GM13976 (cell line): Measurements from ENCODE around the gene SPEF2.

Source experiments
- DNase-seq: peaks from one replicate; pipeline ENCODE4 v3.0.0; 2012; ENCODE audit warnings: low spot score
- in situ Hi-C: fragments of 300-500 bp; cut with MboI; formaldehyde crosslinking; loops from one replicate; pipeline ENCODE4 v1.12.0; 2022; ENCODE audit warnings: low sequenced_read_pairs, mixed read lengths, inconsistent platforms; ENCODE audit not compliant: unreplicated experiment
- TF ChIP-seq, protein P1 (sequence below): IDR thresholded peaks from 2 replicates; pipeline ENCODE4 v1.5.1; 2012; ENCODE audit warnings: borderline replicate concordance, mild to moderate bottlenecking; ENCODE audit not compliant: insufficient read depth; ENCODE audit errors: extremely low read depth, missing control alignments, control extremely low read depth

The SPEF2 gene

DNA sequence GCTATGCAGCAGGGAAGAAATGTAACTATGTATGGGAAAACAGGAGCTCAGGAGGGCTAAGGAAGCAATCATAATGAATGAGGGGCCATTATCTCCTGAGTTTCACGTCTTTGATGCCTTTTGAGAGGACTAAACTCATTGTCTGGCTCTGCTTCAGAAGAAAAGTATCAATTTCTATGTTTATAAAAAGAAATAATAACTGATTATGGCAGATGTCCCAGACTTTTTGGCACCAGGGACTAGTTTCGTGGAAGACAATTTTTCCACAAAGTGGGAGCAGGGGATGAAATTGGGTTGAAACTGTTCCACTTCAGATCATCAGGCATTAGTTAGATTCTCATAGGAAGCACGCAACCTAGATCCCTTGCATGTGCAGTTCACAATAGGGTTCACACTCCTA lies 230.3 kb downstream of the SPEF2 start:
- no peak for DNase-seq
- in situ Hi-C loops = no loop called here
- TF ChIP-seq, protein P1, sequence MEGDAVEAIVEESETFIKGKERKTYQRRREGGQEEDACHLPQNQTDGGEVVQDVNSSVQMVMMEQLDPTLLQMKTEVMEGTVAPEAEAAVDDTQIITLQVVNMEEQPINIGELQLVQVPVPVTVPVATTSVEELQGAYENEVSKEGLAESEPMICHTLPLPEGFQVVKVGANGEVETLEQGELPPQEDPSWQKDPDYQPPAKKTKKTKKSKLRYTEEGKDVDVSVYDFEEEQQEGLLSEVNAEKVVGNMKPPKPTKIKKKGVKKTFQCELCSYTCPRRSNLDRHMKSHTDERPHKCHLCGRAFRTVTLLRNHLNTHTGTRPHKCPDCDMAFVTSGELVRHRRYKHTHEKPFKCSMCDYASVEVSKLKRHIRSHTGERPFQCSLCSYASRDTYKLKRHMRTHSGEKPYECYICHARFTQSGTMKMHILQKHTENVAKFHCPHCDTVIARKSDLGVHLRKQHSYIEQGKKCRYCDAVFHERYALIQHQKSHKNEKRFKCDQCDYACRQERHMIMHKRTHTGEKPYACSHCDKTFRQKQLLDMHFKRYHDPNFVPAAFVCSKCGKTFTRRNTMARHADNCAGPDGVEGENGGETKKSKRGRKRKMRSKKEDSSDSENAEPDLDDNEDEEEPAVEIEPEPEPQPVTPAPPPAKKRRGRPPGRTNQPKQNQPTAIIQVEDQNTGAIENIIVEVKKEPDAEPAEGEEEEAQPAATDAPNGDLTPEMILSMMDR = no peak

DNA sequence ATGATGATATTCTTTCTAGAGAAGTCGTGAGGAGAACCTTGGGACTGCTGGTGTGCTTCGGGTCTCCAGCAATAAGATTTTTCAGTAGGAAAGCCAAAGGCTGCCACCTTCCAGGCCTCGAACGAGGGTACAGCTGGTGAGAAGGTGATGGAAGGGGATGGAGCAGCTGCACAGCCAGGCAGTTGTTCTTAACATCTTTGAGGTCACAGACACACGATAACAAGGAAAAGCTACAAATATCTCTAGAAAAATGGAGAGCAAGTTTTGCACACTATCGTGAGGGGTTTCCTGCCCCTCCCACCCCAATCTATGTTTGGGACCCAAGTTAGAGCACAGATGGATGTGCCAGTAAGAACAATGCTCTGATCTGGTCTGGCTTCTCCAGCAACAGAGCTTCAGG lies 232.2 kb downstream of the SPEF2 start:
- in situ Hi-C loops = no loop called here
- DNase-seq = no peak
- TF ChIP-seq, protein P1 = no peak

DNA sequence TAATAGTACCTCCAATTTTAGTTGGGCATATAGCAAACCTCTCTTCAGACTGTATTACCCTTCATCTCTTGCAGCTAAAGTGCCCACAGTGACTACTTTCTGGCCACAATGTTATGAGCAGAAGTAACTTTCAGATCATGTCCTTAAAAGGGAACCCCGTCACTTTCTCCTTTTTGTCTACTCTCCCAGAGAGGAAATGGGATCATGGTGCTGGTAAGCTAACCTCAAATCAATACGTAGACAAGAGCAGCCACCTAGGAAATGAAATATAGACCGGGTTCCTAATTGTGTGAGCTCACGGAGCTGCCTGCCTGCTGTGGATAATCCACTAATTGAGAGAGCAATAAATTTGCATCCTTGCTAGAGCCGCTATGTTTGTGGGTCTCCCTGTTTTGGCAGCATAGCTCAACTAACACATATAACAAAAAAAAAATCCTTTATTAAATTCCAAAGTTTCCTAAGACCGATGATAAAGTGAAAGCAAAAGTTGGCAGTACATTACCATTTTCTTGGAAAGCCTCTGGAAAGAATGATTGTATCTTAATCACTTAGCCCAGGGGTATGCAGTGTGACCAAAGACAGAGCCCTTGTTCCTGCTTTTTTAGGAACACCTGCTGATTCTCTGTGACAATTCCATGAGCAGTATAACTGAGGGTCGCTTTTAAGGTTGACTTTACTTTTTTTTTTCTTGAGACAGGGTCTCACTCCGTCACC lies 233.5 kb downstream of the SPEF2 start:
- TF ChIP-seq, protein P1 = no peak
- in situ Hi-C loops = no loop called here
- DNase-seq = no peak

GRCh38 chr5:35852084-35852734 lies 234.5 kb downstream of the SPEF2 start:
- DNase-seq = peak; percentile 36
- in situ Hi-C loops = no loop called here
- TF ChIP-seq, protein P1 = no peak

DNA sequence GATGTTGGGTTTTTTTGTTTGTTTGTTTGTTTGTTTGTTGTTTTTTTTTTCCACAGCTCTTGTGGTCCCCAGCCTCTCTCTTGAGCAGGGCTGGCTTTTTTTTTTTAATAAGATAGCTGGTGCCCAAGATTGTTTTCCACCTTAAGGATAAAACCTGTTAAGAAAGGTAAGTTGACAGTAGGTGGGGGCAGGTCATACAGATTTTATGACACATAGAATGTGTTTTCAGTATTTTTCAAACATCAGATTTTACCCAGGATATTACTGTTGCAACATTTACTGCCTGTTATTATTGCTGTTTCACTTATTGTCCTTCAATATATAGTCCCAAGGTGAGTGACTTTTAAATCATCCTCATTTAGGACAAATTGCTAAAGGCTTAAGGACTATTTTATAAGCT lies 235.1 kb downstream of the SPEF2 start:
- no peak for DNase-seq
- TF ChIP-seq, protein P1 = no peak
- in situ Hi-C loops = no loop called here

DNA sequence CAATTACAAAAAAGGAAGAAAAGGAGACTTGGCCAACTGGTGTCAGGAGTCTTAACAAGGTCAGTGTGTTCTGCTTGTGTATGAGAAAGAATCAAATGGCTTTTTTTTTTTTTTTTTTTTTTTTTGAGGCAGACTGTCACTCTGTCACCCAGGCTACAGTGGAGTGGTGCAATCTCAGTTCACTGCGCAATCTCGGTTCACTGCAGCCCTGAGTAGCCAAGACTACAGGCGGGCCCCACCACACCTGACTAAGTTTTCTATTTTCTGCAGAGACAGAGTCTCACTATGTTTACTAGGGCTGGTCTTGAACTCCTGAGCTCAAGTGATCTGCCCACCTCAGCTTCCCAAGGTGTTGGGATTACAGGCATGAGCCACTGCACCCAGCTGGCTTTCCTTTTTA lies 236.0 kb downstream of the SPEF2 start:
- DNase-seq = no peak
- in situ Hi-C loops = no loop called here
- TF ChIP-seq, protein P1 = no peak

- no peak for DNase-seq
- TF ChIP-seq, protein P1 = no peak
- in situ Hi-C loops = no loop called here
These were observed 236.6 kb downstream of the SPEF2 start for GRCh38 chr5:35854248-35854647.
